GM21360 (cell line): ENCODE measurements around the gene COQ4.
"Not testable (repeated sequence)": the region's sequence is repeated elsewhere in the genome, so short reads cannot be mapped to it uniquely, and the experiment has no call there.

Source experiments
- ATAC-seq: cut with Tn5 transposase; IDR thresholded peaks from one replicate; pipeline ENCODE4 v1.9.1; 2021; ENCODE audit warnings: mild to moderate bottlenecking, moderate library complexity; ENCODE audit not compliant: unreplicated experiment

The COQ4 gene

DNA sequence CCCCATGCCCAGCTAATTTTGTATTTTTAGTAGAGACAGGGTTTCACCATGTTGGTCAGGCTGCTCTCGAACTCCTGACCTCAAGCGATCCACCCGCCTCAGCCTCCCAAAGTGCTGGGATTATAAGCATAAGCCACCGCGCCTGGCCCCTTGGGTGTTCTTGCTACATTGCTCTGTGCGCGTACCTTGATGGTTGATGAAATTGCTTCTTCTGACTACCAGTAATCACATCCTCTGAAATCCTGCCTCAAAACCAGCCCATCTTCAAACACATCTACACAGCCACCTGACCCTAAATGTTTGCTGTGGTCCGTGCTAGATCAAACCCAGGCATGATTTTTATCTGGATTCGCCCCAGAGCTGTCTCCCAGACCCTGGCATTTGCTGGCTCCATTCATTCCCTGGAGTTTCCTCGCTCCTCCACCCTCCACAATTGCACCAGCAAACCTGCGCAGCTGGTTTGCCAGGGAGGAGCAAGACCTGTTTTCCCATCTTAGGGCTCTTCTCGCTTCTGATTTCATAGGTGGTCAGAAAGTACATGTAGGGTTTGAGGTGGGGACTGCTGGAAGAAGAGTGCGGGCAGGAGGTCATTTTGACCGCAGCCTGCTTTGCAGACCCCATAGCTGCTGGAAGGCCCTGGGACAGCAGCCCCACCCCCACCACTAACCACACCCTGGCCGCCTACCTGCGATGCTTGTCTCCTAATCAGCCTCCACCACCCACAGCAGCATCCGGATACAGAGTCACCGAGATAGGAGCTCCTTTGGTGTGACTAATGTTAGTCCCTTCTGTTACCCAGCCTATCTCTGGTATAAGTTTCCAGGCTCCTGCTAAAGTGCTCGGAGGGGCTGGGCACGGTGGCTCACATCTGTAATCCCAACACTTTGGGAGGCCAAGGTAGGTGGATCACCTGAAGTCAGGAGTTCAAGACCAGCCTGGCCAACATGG, 23.8 kb upstream of the COQ4 start:
- ATAC-seq = no peak

GRCh38 chr9:128304136-128304970, 18.3 kb upstream of the COQ4 start:
- no peak for ATAC-seq

DNA sequence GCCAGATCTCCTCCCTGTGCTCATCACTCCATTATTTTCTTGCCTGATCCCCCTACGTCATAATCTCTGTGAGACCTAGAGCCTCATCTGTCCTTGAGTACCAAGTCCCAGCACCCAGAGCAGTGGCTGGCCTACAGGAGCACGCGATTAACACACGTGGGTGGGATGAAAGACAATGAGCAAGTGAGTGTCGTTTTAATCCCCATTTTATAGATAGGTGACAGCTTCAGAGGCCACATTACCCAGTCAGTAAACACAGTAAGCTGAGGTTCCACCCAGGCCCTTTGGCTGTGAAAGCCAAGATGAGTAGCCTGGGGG, 17.7 kb upstream of the COQ4 start:
- ATAC-seq = no peak

- ATAC-seq = no peak
Observed at GRCh38 chr9:128309551-128309950, 13.1 kb upstream of the COQ4 start.

DNA sequence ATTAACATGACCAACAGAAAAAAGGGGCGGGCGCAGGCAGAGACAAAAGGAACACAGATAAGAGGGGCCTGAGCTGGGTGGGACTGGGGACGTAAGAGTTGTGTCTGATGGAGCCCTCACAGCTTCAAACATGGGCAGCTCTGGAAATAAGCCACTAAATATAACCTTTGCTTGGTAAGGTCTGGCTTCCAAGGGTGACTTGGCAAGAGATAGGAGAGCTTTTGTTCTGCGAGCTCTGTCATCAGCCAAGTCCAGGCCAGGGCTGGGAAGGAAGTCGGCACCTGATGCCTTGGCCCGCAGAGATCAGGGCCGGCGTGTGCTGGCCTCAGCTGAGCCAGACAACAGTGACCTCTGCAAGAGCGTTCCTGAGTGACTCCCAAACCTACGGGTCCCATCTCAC, 12.2 kb upstream of the COQ4 start:
- no peak for ATAC-seq

DNA sequence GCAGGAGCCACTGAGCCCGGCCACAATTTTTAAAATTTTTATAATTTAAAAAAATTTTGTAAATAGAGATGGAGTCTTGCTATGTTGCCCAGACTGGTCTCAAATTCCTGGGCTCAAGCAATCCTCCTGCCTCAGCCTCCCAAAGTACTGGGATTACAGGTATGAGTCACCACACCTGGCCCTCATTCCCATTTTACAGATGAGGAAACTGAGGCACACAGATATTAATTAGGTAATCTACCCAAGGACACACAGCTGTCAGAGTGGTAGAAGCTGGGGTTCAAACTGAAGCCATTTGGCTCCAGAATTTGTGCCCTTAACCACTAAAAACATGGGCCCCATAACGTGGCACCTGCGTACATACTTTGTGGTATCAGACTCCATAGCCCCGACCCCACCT, 7.9 kb upstream of the COQ4 start:
- no peak for ATAC-seq

GRCh38 chr9:128316421-128316820, 6.2 kb upstream of the COQ4 start:
- ATAC-seq = no peak

- ATAC-seq = no peak
Observed at GRCh38 chr9:128317629-128318028, 5.0 kb upstream of the COQ4 start.

- ATAC-seq = no peak
Observed at GRCh38 chr9:128321343-128321742, 1.3 kb upstream of the COQ4 start.

DNA sequence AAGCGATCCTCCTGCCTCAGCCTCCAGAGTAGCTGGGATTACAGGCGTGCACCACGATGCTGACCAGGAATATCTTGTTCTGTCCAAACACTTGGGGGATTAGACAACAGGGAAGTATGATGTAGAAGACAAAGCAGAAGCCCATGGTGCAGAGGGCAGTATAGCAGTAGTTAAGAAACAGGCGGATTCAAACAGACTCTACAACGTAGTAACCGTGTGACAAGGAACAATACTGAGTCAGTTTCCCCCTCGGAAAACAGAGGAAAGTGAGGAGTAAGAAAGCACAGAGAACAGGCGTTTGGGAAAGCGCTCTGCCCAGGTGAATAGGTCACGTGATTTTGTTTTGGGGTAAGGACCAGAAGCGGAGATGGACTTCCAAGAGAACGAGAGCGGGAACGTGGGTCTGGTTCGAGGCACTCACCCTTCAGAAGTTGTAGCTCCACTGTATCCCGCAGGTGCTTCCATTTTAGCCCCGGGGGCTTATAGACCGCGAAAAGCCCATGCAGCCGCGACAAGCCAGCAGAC, 698 bp upstream of the COQ4 start:
- ATAC-seq = peak; percentile 14

DNA sequence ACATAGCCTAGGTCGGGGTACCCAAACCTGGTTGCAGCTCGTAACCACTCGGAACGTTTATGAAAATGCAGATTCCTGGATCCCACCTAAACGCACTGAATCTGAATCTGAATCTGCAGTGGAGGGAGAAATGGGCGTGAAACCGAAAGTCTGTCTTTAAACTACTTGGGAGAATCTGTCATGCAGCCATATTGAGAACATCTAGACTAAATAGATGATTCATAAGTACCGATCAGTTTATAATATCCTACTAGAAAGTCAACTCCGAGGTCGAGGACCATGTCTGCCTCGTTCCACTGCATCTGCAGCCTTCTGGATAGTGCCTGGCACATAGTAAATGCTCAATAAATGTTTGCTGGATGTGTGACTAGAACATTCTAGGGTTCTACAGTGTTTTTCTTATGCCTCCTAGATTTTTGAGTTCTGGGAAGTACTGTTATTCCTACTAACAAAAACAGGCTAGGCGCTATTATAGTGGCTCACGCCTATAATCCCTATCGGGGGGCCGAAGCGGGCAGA, 632 bp downstream of the COQ4 start:
- no peak for ATAC-seq

DNA sequence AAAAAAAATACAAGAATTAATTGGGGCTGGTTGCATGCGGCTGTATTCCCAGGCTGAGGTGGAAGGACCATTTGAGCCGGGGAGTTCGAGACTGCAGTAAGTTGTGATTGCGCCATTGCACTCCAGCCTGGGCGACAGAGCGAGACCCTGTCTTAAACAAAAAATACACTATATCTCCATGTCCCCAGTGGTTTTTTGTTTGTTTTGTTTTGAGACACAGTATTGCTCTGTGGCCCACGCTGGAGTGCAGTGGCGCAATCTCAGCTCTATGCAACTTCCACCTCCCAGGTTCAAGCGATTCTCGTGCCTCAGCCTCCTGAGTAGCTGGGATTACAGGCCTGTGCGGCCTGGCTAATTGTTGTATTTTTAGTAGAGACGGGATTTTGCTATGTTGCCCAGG, 1.2 kb downstream of the COQ4 start:
- no peak for ATAC-seq

- no peak for ATAC-seq
Observed at GRCh38 chr9:128324401-128324800, 1.8 kb downstream of the COQ4 start.

- no peak for ATAC-seq
Observed at GRCh38 chr9:128325629-128326028, 3.0 kb downstream of the COQ4 start.

- no peak for ATAC-seq
Observed at GRCh38 chr9:128333451-128333869, 10.8 kb downstream of the COQ4 start.

- no peak for ATAC-seq
Observed at GRCh38 chr9:128335161-128335560, 12.5 kb downstream of the COQ4 start.

- no peak for ATAC-seq
Observed at GRCh38 chr9:128335914-128336313, 13.3 kb downstream of the COQ4 start.

GRCh38 chr9:128337936-128338335, 15.3 kb downstream of the COQ4 start:
- no peak for ATAC-seq

DNA sequence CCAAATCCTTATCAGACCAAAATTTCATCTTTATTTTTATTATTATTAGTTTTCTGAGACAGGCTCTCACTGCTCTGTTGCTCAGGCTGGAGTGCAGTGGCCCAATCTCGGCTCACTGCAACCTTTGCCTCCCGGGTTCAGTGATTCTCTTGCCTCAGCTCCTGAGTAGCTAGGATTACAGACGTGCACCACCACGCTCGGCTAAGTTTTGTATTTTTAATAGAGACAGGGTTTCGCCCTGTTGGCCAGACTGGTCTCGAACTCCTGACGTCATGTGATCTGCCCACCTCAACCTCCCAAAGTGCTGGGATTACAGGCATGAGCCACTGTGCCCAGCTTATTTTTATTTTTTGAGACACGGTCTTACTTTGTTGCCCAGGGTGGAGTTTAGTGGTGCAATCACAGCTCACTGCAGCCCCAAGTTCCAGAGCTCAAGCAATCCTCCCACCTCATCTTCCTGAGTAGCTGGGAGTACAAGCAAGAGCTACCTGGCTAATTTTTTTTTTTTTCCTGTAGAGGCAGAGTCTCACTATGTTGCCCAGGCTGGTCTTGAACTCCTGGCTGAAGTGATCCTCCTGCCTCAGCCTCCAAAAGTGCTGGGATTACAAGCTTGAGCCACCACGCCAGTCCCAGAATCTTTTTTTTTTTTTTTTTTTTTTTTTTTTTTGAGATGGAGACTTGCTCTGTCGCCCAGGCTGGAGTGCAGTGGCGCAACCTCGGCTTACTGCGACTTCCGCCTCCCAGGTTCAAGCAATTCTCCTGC, 16.4 kb downstream of the COQ4 start:
- ATAC-seq = not testable (repeated sequence)

DNA sequence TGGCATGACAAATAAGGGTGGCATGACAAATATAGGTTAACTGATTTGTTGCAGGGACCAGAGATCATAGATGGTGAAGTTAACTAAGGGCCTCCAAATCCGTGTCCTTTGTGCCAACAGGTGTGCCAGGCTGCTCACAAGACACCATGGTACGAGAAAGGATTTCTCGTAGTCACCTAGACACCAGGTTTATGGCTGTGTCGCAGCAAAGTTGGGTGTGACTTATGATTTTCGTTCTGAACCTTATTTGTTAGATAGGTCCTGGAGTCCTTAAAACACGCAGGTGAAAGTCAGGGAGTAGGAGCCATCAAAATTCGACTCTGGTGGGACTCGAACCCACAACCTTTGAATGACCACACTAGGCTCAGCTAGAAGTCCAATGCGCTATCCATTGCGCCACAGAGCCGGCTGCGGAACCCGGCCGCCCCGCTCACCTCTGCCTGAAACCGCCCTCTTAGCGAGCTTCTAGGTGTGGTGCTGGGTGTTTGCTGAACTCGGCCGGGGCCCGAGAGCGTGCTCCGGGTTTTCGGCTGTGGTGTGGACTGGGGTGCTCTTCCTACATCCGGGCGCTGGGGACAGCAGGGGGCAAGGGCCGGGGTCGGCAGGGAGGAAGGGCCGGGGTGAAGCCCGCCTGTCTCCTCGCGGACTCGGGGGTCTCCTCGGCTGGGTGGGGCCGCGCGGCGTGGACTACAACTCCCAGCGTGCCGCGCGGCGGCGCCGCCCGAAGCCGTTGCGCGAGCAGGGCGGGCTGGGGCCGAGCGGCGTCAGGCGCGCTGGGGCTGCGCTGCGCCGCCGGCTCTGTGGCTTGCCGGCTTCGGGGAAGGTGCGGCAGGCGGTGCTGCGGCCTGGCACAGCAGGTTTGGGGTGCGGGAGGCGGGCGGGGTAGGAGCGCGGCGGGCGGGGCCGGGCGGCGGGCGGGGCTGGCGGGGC, 17.4 kb downstream of the COQ4 start, which contains the start of gene SLC27A4:
SLC27A4 (plus strand) TSS at position 767 of the 930 bp plus-strand sequence. CDS start 2,606 bp downstream, outside the sequence.
- peak; percentile 64 for ATAC-seq
